HG03159 (cell line): ENCODE data around the gene UNC5A.

Experiments
- ATAC-seq: cut with Tn5 transposase; IDR thresholded peaks from one replicate; pipeline ENCODE4 v1.9.1; 2021; ENCODE audit warnings: mild to moderate bottlenecking, moderate library complexity; ENCODE audit not compliant: unreplicated experiment

The UNC5A gene

GRCh38 chr5:176799488-176799887 is 10.9 kb upstream of the UNC5A start:
- no peak for ATAC-seq

GRCh38 chr5:176800024-176800423 is 10.3 kb upstream of the UNC5A start:
- no peak for ATAC-seq

GRCh38 chr5:176802116-176802784 is 8.1 kb upstream of the UNC5A start:
- no peak for ATAC-seq

- ATAC-seq: no peak
These were observed 7.1 kb upstream of the UNC5A start for GRCh38 chr5:176803068-176803942.

- ATAC-seq: no peak
These were observed 6.3 kb upstream of the UNC5A start for GRCh38 chr5:176803943-176804498.

- no peak for ATAC-seq
These were observed 4.2 kb upstream of the UNC5A start for GRCh38 chr5:176806137-176806536.

- no peak for ATAC-seq
These were observed 747 bp upstream of the UNC5A start for GRCh38 chr5:176809544-176810080.

- no peak for ATAC-seq
These were observed 535 bp downstream of the UNC5A start for GRCh38 chr5:176810687-176811501.

GRCh38 chr5:176812269-176813259 is 2.2 kb downstream of the UNC5A start:
- ATAC-seq: no peak

GRCh38 chr5:176813587-176814312 is 3.4 kb downstream of the UNC5A start:
- ATAC-seq: no peak

- ATAC-seq: no peak
These were observed 3.9 kb downstream of the UNC5A start for GRCh38 chr5:176814313-176814685.

- ATAC-seq: no peak
These were observed 4.6 kb downstream of the UNC5A start for GRCh38 chr5:176814836-176815438.

- no peak for ATAC-seq
These were observed 5.8 kb downstream of the UNC5A start for GRCh38 chr5:176816043-176816745.

GRCh38 chr5:176816791-176817347 is 6.5 kb downstream of the UNC5A start:
- no peak for ATAC-seq

GRCh38 chr5:176817369-176817840 is 7.0 kb downstream of the UNC5A start:
- no peak for ATAC-seq

GRCh38 chr5:176817841-176818377 is 7.5 kb downstream of the UNC5A start:
- ATAC-seq: no peak

GRCh38 chr5:176818391-176819098 is 8.2 kb downstream of the UNC5A start:
- no peak for ATAC-seq
